ENCODE data around the gene MEA1. TPM values are rescaled to one million over a fixed set of nuclear protein-coding genes. Genes with fewer than 3 reads are reported as not detected.

The MEA1 gene
- total RNA-seq, 2 experiments from 2014 or later: 84.8 to 92.3 TPM

GRCh38 chr6:42981836-42982235 is 31.9 kb downstream of the MEA1 start:
- Mint-ChIP-seq H3K36me3 (ENCODE audit: low read depth) (peaks cover 10% of the 10 kb centered on the region), H3K4me3 (no peak overlapping the region), H3K27me3 (no peaks in the 10 kb centered on the region), H3K9me3 (no peaks in the 10 kb centered on the region), H3K27ac (peak overlapping the region; percentile 2), H3K4me1 (ENCODE audit: low read depth) (peaks cover 43% of the 10 kb centered on the region)
- POLR2A ChIA-PET: no interaction called here
- no peak for TF ChIP-seq CTCF (IDR thresholded peaks at IDR 0.05)
- CTCF ChIA-PET: no interaction called here
- no peak for DNase-seq
- ATAC-seq: no peak
- intact Hi-C loops (cut with micrococcal nuclease): no loop called here

- POLR2A ChIA-PET: interaction anchor here (0.6 to 3.8 kb wide), 26 partner anchors 8 to 272 kb away, joined by 3 to 38 read pairs (median 4); partner anchors contain the start of genes CNPY3, CUL7, KLHDC3 and PTCRA
These were observed 34.1 kb downstream of the MEA1 start for GRCh38 chr6:42979523-42980177.

GRCh38 chr6:42978839-42979522 is 34.8 kb downstream of the MEA1 start, which contains the start of gene PEX6:
PEX6 (minus strand) TSS chr6:42979181; CDS start chr6:42979150, 31 bp downstream.
- H3K27ac Mint-ChIP-seq: peak within 1 kb of the TSS; percentile 95
- H3K27me3 Mint-ChIP-seq: no peaks in the 10 kb centered on the region
- H3K4me1 Mint-ChIP-seq (ENCODE audit: low read depth): peaks cover 45% of the 10 kb centered on the region
- TF ChIP-seq CTCF (IDR thresholded peaks at IDR 0.05): no peak
- peaks cover 20% of the 10 kb centered on the region for H3K36me3 Mint-ChIP-seq (ENCODE audit: low read depth)
- H3K9me3 Mint-ChIP-seq: no peaks in the 10 kb centered on the region
- H3K4me3 Mint-ChIP-seq: peak within 1 kb of the TSS; percentile 88
- peak; percentile 94 for DNase-seq
- intact Hi-C loops (cut with micrococcal nuclease): loop anchor here (1.0 to 5.0 kb wide), 2 partner anchors 33 to 49 kb away; partner anchors contain the start of genes KLHDC3 and MEA1
- ATAC-seq: peak; percentile 92
- ChIA-PET CTCF (interaction anchor here (1.3 to 2.5 kb wide), 3 partner anchors 49 to 165 kb away, joined by 8 to 10 read pairs (median 9); partner anchors contain the start of gene CNPY3), POLR2A (interaction anchor here (0.6 to 3.8 kb wide), 28 partner anchors 9 to 271 kb away, joined by 3 to 38 read pairs (median 4); partner anchors contain the start of genes CNPY3, CUL7, KLHDC3 and PTCRA)

More at GRCh38 chr6:42979523-42980177, 34.1 kb downstream of the MEA1 start:
- H3K27me3 Mint-ChIP-seq: no peaks in the 10 kb centered on the region
- H3K9me3 Mint-ChIP-seq: no peaks in the 10 kb centered on the region
- H3K27ac Mint-ChIP-seq: peak overlapping the region; percentile 95
- peaks cover 19% of the 10 kb centered on the region for H3K36me3 Mint-ChIP-seq (ENCODE audit: low read depth)
- intact Hi-C loops (cut with micrococcal nuclease): loop anchor here (1.0 to 5.0 kb wide), 2 partner anchors 33 to 49 kb away; partner anchors contain the start of genes KLHDC3 and MEA1
- ATAC-seq (peak; percentile 17), DNase-seq (peak; percentile 49)
- H3K4me3 Mint-ChIP-seq: peak overlapping the region; percentile 85
- CTCF ChIA-PET: interaction anchor here (1.3 to 2.5 kb wide), 3 partner anchors 50 to 164 kb away, joined by 8 to 10 read pairs (median 9); partner anchors contain the start of gene CNPY3
- TF ChIP-seq CTCF (IDR thresholded peaks at IDR 0.05): no peak
- peaks cover 43% of the 10 kb centered on the region for H3K4me1 Mint-ChIP-seq (ENCODE audit: low read depth)

GRCh38 chr6:42978487-42978838 is 35.3 kb downstream of the MEA1 start:
- POLR2A ChIA-PET: interaction anchor here (0.7 to 3.8 kb wide), 14 partner anchors 8 to 196 kb away, joined by 3 to 38 read pairs (median 6); partner anchors contain the start of genes CNPY3, CUL7 and KLHDC3
- no peak for TF ChIP-seq CTCF (IDR thresholded peaks at IDR 0.05)
- ATAC-seq (no peak), DNase-seq (no peak)
- Mint-ChIP-seq H3K27me3 (no peaks in the 10 kb centered on the region), H3K9me3 (no peaks in the 10 kb centered on the region), H3K36me3 (ENCODE audit: low read depth) (peaks cover 20% of the 10 kb centered on the region), H3K27ac (peak overlapping the region; percentile 81), H3K4me3 (peak overlapping the region; percentile 88), H3K4me1 (ENCODE audit: low read depth) (peaks cover 45% of the 10 kb centered on the region)
- CTCF ChIA-PET: interaction anchor here (2.5 kb wide), 1 partner anchor 49 kb away, joined by 10 read pairs; the partner anchor contains the start of gene CNPY3
- intact Hi-C loops (cut with micrococcal nuclease): loop anchor here (5.0 kb wide), 1 partner anchor 34 kb away; the partner anchor contains the start of genes KLHDC3 and MEA1
